Measurements from ENCODE around the gene KRT77.

KRT77 gene

GRCh38 chr12:52691076-52691840 lies 12.1 kb downstream of the KRT77 start:
- Mint-ChIP-seq H3K27me3 (ENCODE audit: low read depth, poor library complexity) (peaks cover 67% of the 10 kb centered on the region), H3K27ac (no peak overlapping the region), H3K4me3 (peak overlapping the region; percentile 75), H3K4me1 (peaks cover 12% of the 10 kb centered on the region), H3K9me3 (no peaks in the 10 kb centered on the region), H3K36me3 (ENCODE audit: low read depth) (no peaks in the 10 kb centered on the region)
- peak; percentile 72 for DNase-seq
- TF ChIP-seq CTCF (IDR thresholded peaks at IDR 0.05), result no peak

GRCh38 chr12:52690351-52691075 lies 12.8 kb downstream of the KRT77 start:
- H3K4me1 Mint-ChIP-seq, result peaks cover 12% of the 10 kb centered on the region
- no peak for TF ChIP-seq CTCF (IDR thresholded peaks at IDR 0.05)
- H3K9me3 Mint-ChIP-seq, result no peaks in the 10 kb centered on the region
- no peaks in the 10 kb centered on the region for H3K36me3 Mint-ChIP-seq (ENCODE audit: low read depth)
- DNase-seq, result no peak
- peaks cover 70% of the 10 kb centered on the region for H3K27me3 Mint-ChIP-seq (ENCODE audit: low read depth, poor library complexity)
- H3K4me3 Mint-ChIP-seq, result peak overlapping the region; percentile 75
- no peak overlapping the region for H3K27ac Mint-ChIP-seq

- Mint-ChIP-seq H3K9me3 (no peaks in the 10 kb centered on the region), H3K4me1 (peaks cover 12% of the 10 kb centered on the region), H3K36me3 (ENCODE audit: low read depth) (no peaks in the 10 kb centered on the region), H3K27me3 (ENCODE audit: low read depth, poor library complexity) (peaks cover 66% of the 10 kb centered on the region), H3K4me3 (peak overlapping the region; percentile 54), H3K27ac (no peak overlapping the region)
- no peak for TF ChIP-seq CTCF (IDR thresholded peaks at IDR 0.05)
- no peak for DNase-seq
Measured at GRCh38 chr12:52689936-52690335, 13.4 kb downstream of the KRT77 start.

- no peak for TF ChIP-seq CTCF (IDR thresholded peaks at IDR 0.05)
- no peak for DNase-seq
- H3K27ac Mint-ChIP-seq, result no peak overlapping the region
- no peaks in the 10 kb centered on the region for H3K36me3 Mint-ChIP-seq (ENCODE audit: low read depth)
- H3K4me1 Mint-ChIP-seq, result peaks cover 12% of the 10 kb centered on the region
- H3K9me3 Mint-ChIP-seq, result no peaks in the 10 kb centered on the region
- H3K4me3 Mint-ChIP-seq, result no peak overlapping the region
- peaks cover 67% of the 10 kb centered on the region for H3K27me3 Mint-ChIP-seq (ENCODE audit: low read depth, poor library complexity)
Measured at GRCh38 chr12:52689239-52689638, 14.1 kb downstream of the KRT77 start.

- Mint-ChIP-seq H3K27me3 (ENCODE audit: low read depth, poor library complexity) (peaks cover 70% of the 10 kb centered on the region), H3K27ac (no peak overlapping the region), H3K4me1 (peaks cover 12% of the 10 kb centered on the region), H3K36me3 (ENCODE audit: low read depth) (no peaks in the 10 kb centered on the region), H3K4me3 (no peak overlapping the region), H3K9me3 (no peaks in the 10 kb centered on the region)
- DNase-seq, result no peak
- TF ChIP-seq CTCF (IDR thresholded peaks at IDR 0.05), result no peak
Measured at GRCh38 chr12:52688481-52688880, 14.8 kb downstream of the KRT77 start.
